GM21619 (cell line): ENCODE data around the gene ANP32B.
A peak's percentile ranks its signal among the peaks of the same experiment; 100 is the strongest.
"Not testable (repeated sequence)": the region's sequence is repeated elsewhere in the genome, so short reads cannot be mapped to it uniquely, and the experiment has no call there.

Experiments used
- ATAC-seq: cut with Tn5 transposase; IDR thresholded peaks from one replicate; pipeline ENCODE4 v1.9.1; 2021; ENCODE audit not compliant: unreplicated experiment

The ANP32B gene

DNA sequence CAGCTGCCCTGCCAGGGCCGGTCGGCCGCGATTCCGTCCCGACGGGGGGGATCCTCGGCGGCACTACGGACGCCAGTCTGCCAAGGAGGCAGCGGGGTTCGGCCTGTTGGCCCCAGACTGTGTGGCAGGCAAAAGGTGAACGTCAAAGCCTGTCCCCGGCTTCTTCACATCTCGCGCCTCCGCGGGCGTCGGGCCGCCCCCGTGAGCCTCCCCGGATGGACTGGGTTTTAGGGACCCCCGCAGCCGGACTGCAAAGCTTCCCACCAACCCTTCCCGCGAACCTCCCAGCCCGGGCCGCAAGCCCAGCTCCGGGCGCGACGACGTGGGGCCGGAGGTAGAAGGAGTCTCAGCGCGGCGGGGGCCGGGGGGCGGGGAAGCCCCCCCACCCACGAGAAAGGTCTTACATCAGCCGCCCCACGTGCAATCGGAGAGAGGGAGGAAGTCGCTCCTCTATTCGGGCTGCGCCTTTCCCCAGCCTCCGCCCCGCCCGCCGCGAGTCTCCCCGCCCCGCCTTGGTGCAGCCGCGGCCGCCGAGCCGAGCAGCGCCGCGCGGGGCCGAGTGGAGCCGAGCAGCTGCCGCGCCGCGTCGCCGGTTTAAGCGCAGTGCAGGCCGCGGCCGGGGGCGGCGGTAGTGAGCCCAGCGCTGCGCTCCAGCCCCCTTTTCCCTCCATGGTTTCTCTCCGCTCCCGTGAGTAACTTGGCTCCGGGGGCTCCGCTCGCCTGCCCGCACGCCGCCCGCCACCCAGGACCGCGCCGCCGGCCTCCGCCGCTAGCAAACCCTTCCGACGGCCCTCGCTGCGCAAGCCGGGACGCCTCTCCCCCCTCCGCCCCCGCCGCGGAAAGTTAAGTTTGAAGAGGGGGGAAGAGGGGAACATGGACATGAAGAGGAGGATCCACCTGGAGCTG is at the start of gene ANP32B:
ANP32B (plus strand) TSS at position 659 of the 906 bp plus-strand sequence; CDS start at position 874, 215 bp downstream.
- peak; percentile 74 for ATAC-seq

GRCh38 chr9:97934321-97935115 is 48.6 kb upstream of the ANP32B start:
- ATAC-seq, result no peak

DNA sequence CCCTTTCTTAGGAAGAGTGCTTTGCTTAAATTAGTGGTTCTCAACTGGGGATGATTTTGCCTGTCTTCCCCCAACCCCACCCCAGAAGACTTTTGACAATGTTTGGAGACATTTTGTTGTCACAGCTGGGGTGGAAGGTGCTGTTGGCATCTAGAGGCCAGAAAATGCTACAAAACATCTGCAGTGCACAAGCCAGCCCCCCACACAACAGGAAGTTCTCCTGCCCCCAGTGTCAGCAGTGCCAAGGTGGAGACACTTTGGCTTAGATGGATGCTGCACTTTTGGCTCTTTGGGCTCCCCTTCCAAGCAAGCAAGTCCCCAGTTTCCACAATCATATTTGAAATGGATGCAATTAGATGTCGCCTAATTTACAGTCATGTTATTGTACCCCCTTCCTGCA is 47.9 kb upstream of the ANP32B start:
- ATAC-seq, result no peak

- no peak for ATAC-seq
Observed at GRCh38 chr9:97936998-97937397, 46.1 kb upstream of the ANP32B start.

DNA sequence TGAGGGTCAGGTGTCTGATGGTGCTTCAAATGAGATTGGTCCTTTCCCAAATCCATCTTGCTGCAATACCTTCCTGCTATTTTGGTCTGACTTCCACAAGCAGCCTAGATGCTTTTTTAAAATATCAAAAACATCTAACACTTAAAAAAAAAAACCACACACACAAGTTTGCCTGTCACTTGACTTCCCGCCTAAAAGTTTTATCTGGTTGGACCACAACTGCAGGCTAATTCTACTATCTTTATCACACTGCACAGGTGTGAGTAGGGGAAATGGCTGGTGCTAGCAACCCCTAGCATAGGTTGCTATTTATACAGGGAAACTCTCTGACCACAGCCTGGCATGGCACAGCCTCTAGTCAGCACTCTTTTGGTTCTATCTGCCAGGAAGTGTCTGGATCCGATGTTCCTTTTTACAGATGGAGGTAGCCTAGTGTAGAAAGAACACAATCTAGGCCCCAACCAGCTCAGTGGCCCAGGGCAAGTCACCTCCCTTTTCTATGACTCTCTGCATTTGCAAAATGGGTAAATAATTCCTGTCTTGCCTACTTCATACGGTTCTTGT is 45.0 kb upstream of the ANP32B start, which contains the start of gene HEMGN:
HEMGN (minus strand) TSS at position 92 of the 564 bp plus-strand sequence; CDS start at position 56, 36 bp downstream.
- no peak for ATAC-seq

DNA sequence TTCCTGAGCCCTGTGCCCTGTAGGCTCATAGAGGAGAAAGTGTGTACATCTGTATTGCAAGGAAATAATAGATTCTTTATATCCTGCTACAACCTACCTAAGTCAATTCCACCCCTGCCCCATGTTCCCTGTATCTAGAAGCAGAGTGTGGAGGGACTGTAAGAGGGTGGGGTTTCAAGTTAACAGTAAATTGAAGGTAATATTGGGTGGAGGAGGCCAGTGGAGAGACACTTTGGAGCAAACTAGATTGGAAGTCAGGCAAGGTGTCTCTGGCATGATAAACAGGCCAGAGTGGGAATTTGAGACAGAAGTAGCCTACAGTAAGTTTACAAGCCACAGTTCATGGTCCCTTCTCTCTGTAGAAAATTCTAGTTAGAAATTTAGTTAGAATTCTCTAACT is 42.9 kb upstream of the ANP32B start:
- no peak for ATAC-seq

DNA sequence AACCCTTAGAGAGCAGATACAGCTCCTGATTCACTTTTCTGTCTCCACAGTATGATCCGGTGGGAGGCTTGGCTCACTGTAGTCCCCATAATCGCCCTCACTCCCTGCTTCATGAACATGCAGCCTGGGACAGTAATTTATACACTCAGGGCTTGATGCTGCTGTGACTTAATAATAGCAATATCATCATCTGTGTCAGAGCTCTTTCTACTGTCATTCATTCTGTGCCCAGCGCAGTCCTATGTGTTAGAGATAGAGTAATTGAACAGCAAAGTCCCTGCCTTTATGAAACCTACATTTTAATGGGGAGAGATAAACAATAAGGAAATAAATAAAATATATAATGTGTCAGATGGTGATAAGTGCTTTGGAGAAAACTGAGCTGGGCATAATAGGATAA is 42.4 kb upstream of the ANP32B start:
- no peak for ATAC-seq

DNA sequence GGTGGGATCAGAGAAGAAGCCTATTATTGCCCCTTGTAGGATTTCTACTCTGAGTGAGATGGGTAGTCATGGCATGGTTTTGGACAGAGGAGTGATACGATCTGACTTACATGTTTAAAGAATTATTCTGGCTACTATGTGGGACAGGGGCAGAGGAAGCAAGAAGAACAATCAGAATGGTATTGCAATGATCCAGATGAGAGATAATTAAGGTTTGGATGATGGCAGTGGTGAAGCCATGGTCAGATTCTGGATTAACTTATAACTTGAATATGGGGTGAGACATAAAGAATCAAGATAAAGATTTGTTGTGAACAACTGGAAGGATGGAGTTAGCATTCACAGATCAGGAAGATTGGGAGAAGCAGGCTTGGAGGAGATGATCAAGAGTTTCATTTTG is 41.8 kb upstream of the ANP32B start:
- no peak for ATAC-seq

- no peak for ATAC-seq
Observed at GRCh38 chr9:97943308-97943855, 39.8 kb upstream of the ANP32B start.

GRCh38 chr9:97944612-97945011 is 38.5 kb upstream of the ANP32B start:
- no peak for ATAC-seq

DNA sequence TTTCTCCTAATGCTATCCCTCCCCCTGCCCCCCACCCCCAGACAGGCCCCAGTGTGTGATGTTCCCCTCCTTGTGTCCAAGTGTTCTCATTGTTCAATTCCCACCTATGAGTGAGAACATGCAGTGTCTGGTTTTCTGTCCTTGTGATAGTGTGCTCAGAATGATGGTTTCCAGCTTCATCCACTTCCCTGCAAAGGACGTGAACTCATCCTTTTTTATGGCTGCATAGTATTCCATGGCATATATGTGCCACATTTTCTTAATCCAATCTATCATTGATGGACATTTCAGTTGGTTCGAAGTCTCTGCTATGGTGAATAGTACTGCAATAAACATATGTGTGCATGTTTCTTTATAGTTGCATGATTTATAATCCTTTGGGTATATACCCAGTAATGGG is 37.7 kb upstream of the ANP32B start:
- ATAC-seq, result not testable (repeated sequence)

GRCh38 chr9:97947094-97947493 is 36.0 kb upstream of the ANP32B start:
- not testable (repeated sequence) for ATAC-seq

DNA sequence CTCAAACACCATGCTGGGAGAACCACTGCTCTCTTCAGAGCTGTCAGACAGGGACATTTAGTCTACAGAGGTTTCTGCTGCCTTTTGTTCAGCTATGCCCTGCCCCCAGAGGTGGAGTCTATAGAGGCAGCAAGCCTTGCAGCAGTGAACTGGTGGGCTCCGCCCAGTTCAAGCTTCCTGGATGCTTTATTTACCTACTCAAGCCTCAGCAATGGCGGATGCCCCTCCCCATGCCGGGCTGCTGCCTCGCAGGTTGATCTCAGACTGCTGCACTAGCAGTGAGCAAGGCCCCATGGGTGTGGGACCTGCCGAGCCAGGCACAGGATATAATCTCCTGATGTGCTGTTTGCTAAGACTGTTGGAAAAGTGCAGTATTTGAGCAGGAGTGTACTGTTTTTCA is 32.3 kb upstream of the ANP32B start:
- ATAC-seq, result not testable (repeated sequence)

DNA sequence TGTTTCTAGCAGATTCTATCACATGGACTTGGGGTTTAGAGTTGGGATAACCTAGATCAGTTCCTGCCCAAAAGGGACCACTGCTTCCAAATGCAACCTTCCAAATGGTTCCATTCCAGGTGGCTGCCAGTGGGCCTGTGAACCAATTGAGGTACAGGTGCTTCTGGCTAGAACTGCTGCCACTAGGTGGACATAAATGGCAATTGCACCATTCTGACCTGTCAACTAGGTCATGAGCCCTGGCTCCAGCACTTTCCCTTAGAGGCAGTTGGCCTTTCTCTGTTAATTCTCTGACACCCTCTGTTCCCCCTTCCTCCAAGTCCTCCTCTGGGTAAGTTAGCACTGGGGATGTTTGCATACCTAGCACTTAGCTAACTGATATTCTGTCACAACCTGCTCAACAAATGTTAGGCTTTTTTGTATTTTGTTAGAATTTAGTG is 28.6 kb upstream of the ANP32B start:
- peak; percentile 72 for ATAC-seq

- ATAC-seq, result no peak
Observed at GRCh38 chr9:97956331-97956730, 26.8 kb upstream of the ANP32B start.

- no peak for ATAC-seq
Observed at GRCh38 chr9:97958812-97959511, 24.2 kb upstream of the ANP32B start.

DNA sequence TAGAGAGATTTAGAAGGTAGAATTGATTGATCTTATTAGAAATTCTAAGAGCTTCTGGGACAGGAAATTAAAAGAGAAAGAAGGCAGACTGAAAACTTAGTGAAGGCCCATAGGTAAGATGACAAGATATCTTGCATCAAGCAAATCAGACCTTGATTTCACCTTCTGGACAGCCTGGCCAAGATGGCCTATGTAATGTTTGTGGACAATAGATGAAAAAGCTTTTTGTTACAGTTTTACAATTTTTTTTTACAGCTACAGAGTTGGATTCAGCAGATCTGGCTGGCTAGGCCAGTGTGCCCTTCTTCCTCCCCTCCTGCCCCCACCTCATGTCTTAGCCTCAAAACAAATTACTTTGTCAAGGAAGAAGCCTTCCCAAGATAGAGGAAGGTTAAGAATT is 23.6 kb upstream of the ANP32B start:
- ATAC-seq, result no peak

DNA sequence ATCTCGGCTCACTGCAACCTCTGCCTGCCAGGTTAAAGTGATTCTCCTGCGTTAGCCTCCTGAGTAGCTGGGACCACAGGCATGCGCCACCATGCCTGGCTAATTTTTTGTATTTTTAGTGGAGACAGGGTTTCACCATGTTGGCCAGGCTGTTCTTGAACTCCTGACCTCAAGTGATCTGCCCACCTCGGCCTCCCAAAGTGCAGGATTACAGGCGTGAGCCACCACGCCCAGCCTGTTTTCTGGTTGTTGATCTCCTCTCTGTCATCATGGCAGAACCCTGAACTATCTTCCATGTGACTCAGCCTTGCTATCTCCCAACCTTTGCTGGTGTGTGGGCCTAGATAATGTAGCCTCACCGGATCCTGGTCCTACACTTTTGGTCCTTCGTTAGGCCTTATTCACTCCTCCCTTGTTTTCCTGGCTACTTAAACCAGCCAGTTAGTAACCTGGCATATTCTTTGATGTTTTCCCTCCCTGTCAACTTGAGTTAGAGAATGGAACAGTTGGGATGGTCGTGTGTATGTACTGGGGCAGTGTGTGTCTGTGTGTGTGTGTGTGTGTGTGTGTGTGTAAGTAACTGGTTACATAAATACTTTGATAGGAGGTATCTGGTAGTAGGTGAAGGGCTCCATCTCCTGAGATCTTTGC is 22.3 kb upstream of the ANP32B start:
- ATAC-seq, result not testable (repeated sequence)

GRCh38 chr9:97961361-97961760 is 21.8 kb upstream of the ANP32B start:
- ATAC-seq, result no peak

- no peak for ATAC-seq
Observed at GRCh38 chr9:97962136-97962535, 21.0 kb upstream of the ANP32B start.
